PC-9 (cell line): ENCODE data around the gene SRXN1. TPM values are rescaled to one million over a fixed set of nuclear protein-coding genes. Genes with fewer than 3 reads are reported as not detected.

Experiments used
- BruUV-seq: library from RNA; stranded (reverse); fragments of 400-500 nt; replicated peaks from 2 replicates; lab custom pipeline; 2021; lab: Mats Ljungman, UMichigan
- CTCF ChIA-PET: fragments of 300-600 bp; sonication (Branson Sonifier 250); formaldehyde crosslinking; loops from one replicate; lab custom pipeline; 2022; ENCODE audit warnings: antibody characterized with exemption; lab: Charles Lee
- POLR2A ChIA-PET: fragments of 300-600 bp; sonication (Branson Sonifier 250); formaldehyde crosslinking; loops from one replicate; lab custom pipeline; 2022; ENCODE audit warnings: antibody characterized with exemption; ENCODE audit not compliant: unreplicated experiment; lab: Charles Lee
- DNase-seq, 2 experiments: peaks; one replicate each; pipeline versions ENCODE4 v3.0.0 to v3.0.0-alpha.2; 2015 to 2022; ENCODE audit warnings: mixed read lengths in 1 of 2
- H2AFZ ChIP-seq: fragments of 200-600 bp; sonication (generic); 2 replicates; pipeline ENCODE4 v1.8.1; 2017; ENCODE audit warnings: antibody characterized with exemption
- H3F3A ChIP-seq: fragments of 200-600 bp; sonication (generic); 2 replicates; pipeline ENCODE4 v1.8.1; 2017; ENCODE audit warnings: antibody characterized with exemption, mild to moderate bottlenecking, low read depth; ENCODE audit not compliant: insufficient read depth
- H3K27ac ChIP-seq: fragments of 200-600 bp; sonication (generic); 2 replicates; pipeline ENCODE4 v1.6.1; 2016; ENCODE audit warnings: mixed run types
- H3K27me3 ChIP-seq: fragments of 200-600 bp; sonication (generic); 2 replicates; pipeline ENCODE4 v1.6.1; 2016; ENCODE audit warnings: low read depth, mixed run types; ENCODE audit not compliant: insufficient read depth
- H3K36me3 ChIP-seq: fragments of 200-600 bp; sonication (generic); 2 replicates; pipeline ENCODE4 v1.6.1; 2016; ENCODE audit warnings: low read depth, mixed run types
- H3K4me1 ChIP-seq: fragments of 200-600 bp; sonication (generic); replicated peaks from 2 replicates; pipeline ENCODE4 v1.6.1; 2016; ENCODE audit warnings: mixed run types; ENCODE audit not compliant: insufficient read depth
- H3K4me2 ChIP-seq: fragments of 200-600 bp; sonication (generic); 2 replicates; pipeline ENCODE4 v1.6.1; 2017; ENCODE audit warnings: mixed run types
- H3K4me3 ChIP-seq: fragments of 200-600 bp; sonication (generic); 2 replicates; pipeline ENCODE4 v1.6.1; 2016; ENCODE audit warnings: mixed run types
- H3K79me2 ChIP-seq: fragments of 200-600 bp; sonication (generic); 2 replicates; pipeline ENCODE4 v1.6.1; 2017; ENCODE audit warnings: low read depth, mixed run types
- H3K9me2 ChIP-seq: fragments of 200-600 bp; sonication (generic); 2 replicates; pipeline ENCODE4 v1.8.1; 2017; ENCODE audit warnings: mild to moderate bottlenecking; ENCODE audit not compliant: insufficient read depth
- H3K9me3 ChIP-seq: fragments of 200-600 bp; sonication (generic); 2 replicates; pipeline ENCODE4 v1.8.1; 2016; ENCODE audit warnings: low read depth; ENCODE audit not compliant: insufficient read depth
- H4K20me1 ChIP-seq: fragments of 200-600 bp; sonication (generic); 2 replicates; pipeline ENCODE4 v1.8.1; 2017; ENCODE audit not compliant: insufficient read depth
- EZH2 ChIP-seq: fragments of 200-600 bp; sonication (generic); IDR thresholded peaks from 2 replicates; pipeline ENCODE4 v1.8.0; 2017; ENCODE audit warnings: antibody characterized with exemption, low read depth
- intact Hi-C: fragments of 100-400 bp; cut with micrococcal nuclease; formaldehyde crosslinking; loops from one replicate; pipeline ENCODE4 v1.10.0; 2022; ENCODE audit not compliant: unreplicated experiment
- total RNA-seq: library from RNA; stranded (reverse); gene quantifications from 2 replicates; pipeline ENCODE4 v1.2.3, GENCODE V29; 2021
- TF ChIP-seq, protein P1 (sequence below): fragments of 200-600 bp; sonication (generic); conservative IDR thresholded peaks from 2 replicates; pipeline ENCODE4 v1.6.1; 2017; ENCODE audit warnings: mixed run types, antibody characterized with exemption, mild to moderate bottlenecking, moderate library complexity

SRXN1 gene
- total RNA-seq, 1 experiment from 2014 or later: 204 TPM

- H3K27me3 ChIP-seq: peaks cover 89% of the 10 kb centered on the region
- no peaks in the 10 kb centered on the region for H3K36me3 ChIP-seq
- TF ChIP-seq, protein P1, sequence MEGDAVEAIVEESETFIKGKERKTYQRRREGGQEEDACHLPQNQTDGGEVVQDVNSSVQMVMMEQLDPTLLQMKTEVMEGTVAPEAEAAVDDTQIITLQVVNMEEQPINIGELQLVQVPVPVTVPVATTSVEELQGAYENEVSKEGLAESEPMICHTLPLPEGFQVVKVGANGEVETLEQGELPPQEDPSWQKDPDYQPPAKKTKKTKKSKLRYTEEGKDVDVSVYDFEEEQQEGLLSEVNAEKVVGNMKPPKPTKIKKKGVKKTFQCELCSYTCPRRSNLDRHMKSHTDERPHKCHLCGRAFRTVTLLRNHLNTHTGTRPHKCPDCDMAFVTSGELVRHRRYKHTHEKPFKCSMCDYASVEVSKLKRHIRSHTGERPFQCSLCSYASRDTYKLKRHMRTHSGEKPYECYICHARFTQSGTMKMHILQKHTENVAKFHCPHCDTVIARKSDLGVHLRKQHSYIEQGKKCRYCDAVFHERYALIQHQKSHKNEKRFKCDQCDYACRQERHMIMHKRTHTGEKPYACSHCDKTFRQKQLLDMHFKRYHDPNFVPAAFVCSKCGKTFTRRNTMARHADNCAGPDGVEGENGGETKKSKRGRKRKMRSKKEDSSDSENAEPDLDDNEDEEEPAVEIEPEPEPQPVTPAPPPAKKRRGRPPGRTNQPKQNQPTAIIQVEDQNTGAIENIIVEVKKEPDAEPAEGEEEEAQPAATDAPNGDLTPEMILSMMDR: no peak
- TF ChIP-seq EZH2: no peak
- H3K4me3 ChIP-seq: no peak overlapping the region
- no peaks in the 10 kb centered on the region for H3K9me3 ChIP-seq
- no peaks in the 10 kb centered on the region for H4K20me1 ChIP-seq
- H2AFZ ChIP-seq: no peak overlapping the region
- intact Hi-C loops: no loop called here
- POLR2A ChIA-PET: interaction anchor here (0.5 kb wide), 1 partner anchor 16 kb away, joined by 4 read pairs; no protein-coding TSS in a partner anchor
- no peaks in the 10 kb centered on the region for H3F3A ChIP-seq
- no peaks in the 10 kb centered on the region for H3K9me2 ChIP-seq
- H3K79me2 ChIP-seq: no peaks in the 10 kb centered on the region
- no TSS peak for BruUV-seq
- CTCF ChIA-PET: no interaction called here
- DNase-seq: no peak
- H3K4me2 ChIP-seq: no peak overlapping the region
- H3K4me1 ChIP-seq: no peaks in the 10 kb centered on the region
- no peak overlapping the region for H3K27ac ChIP-seq
Observed at GRCh38 chr20:623704-624103, 29.3 kb downstream of the SRXN1 start.

GRCh38 chr20:623021-623420 is 30.0 kb downstream of the SRXN1 start:
- DNase-seq: no peak
- H3K9me3 ChIP-seq: no peaks in the 10 kb centered on the region
- H3K9me2 ChIP-seq: no peaks in the 10 kb centered on the region
- no peaks in the 10 kb centered on the region for H3F3A ChIP-seq
- no peaks in the 10 kb centered on the region for H3K4me1 ChIP-seq
- no TSS peak for BruUV-seq
- CTCF ChIA-PET: interaction anchor here (0.6 kb wide), 1 partner anchor 103 kb away, joined by 13 read pairs; no protein-coding TSS in a partner anchor
- peaks cover 87% of the 10 kb centered on the region for H3K27me3 ChIP-seq
- no peak overlapping the region for H3K4me3 ChIP-seq
- H4K20me1 ChIP-seq: no peaks in the 10 kb centered on the region
- intact Hi-C loops: no loop called here
- H3K36me3 ChIP-seq: no peaks in the 10 kb centered on the region
- no peak overlapping the region for H3K4me2 ChIP-seq
- no peak overlapping the region for H3K27ac ChIP-seq
- POLR2A ChIA-PET: no interaction called here
- TF ChIP-seq EZH2: no peak
- TF ChIP-seq, protein P1: no peak
- no peaks in the 10 kb centered on the region for H3K79me2 ChIP-seq
- H2AFZ ChIP-seq: no peak overlapping the region

GRCh38 chr20:622161-622560 is 30.8 kb downstream of the SRXN1 start:
- Histone ChIP-seq H3K4me2 (no peak overlapping the region), H3K27ac (no peak overlapping the region), H4K20me1 (no peaks in the 10 kb centered on the region), H3K9me3 (no peaks in the 10 kb centered on the region), H3F3A (no peaks in the 10 kb centered on the region), H3K36me3 (no peaks in the 10 kb centered on the region), H2AFZ (no peak overlapping the region), H3K79me2 (no peaks in the 10 kb centered on the region), H3K4me1 (no peaks in the 10 kb centered on the region), H3K9me2 (no peaks in the 10 kb centered on the region), H3K4me3 (no peak overlapping the region), H3K27me3 (peaks cover 87% of the 10 kb centered on the region)
- no peak for TF ChIP-seq EZH2
- TF ChIP-seq, protein P1: no peak
- ChIA-PET POLR2A (no interaction called here), CTCF (no interaction called here)
- BruUV-seq: no TSS peak
- DNase-seq: no peak
- intact Hi-C loops: no loop called here
